Osteoblast (primary cell): ENCODE results near the gene NMNAT3. TPM values are rescaled to one million over a fixed set of nuclear protein-coding genes. Genes with fewer than 3 reads are reported as not detected.

Source experiments
- DNase-seq: peaks from one replicate; pipeline ENCODE4 v3.0.0; 2011; ENCODE audit warnings: low spot score, mixed read lengths; ENCODE audit not compliant: insufficient read length; ENCODE audit errors: missing footprints
- H2AFZ ChIP-seq: 2 replicates; pipeline ENCODE4 v1.6.0; 2011; ENCODE audit warnings: mild to moderate bottlenecking, low read length
- H3K27ac ChIP-seq: 2 replicates; pipeline ENCODE4 v1.5.1; 2011; ENCODE audit warnings: mild to moderate bottlenecking, low read depth, low read length, moderate library complexity
- H3K27me3 ChIP-seq: 2 replicates; pipeline ENCODE4 v1.6.0; 2012; ENCODE audit warnings: mild to moderate bottlenecking, control low read depth, inconsistent platforms, low read length, moderate library complexity; ENCODE audit not compliant: insufficient read depth
- H3K36me3 ChIP-seq: 2 replicates; pipeline ENCODE4 v1.5.1; 2011; ENCODE audit warnings: mild to moderate bottlenecking, low read length, control low read depth, moderate library complexity; ENCODE audit not compliant: insufficient read depth
- H3K4me1 ChIP-seq: 2 replicates; pipeline ENCODE4 v1.5.1; 2011; ENCODE audit warnings: mild to moderate bottlenecking, low read length, control low read depth, moderate library complexity; ENCODE audit not compliant: insufficient read depth
- H3K4me2 ChIP-seq: 2 replicates; pipeline ENCODE4 v1.6.0; 2011; ENCODE audit warnings: mild to moderate bottlenecking, low read length; ENCODE audit not compliant: insufficient read depth
- H3K4me3 ChIP-seq: fragments of 200-600 bp; sonication (generic); 3 replicates; pipeline ENCODE4 v1.5.1; 2012; ENCODE audit warnings: mild to moderate bottlenecking, low read length, inconsistent platforms; ENCODE audit not compliant: insufficient read depth
- H3K79me2 ChIP-seq: 2 replicates; pipeline ENCODE4 v1.6.0; 2012; ENCODE audit warnings: mild to moderate bottlenecking, low read length, control low read depth, inconsistent platforms; ENCODE audit not compliant: insufficient read depth
- H3K9me3 ChIP-seq: 2 replicates; pipeline ENCODE4 v1.5.1; 2011; ENCODE audit warnings: low read depth, low read length, control low read depth
- H4K20me1 ChIP-seq: 2 replicates; pipeline ENCODE4 v1.6.0; 2012; ENCODE audit warnings: mild to moderate bottlenecking, low read length, control low read depth; ENCODE audit not compliant: insufficient read depth
- CTCF ChIP-seq: IDR thresholded peaks from 2 replicates; pipeline ENCODE4 v1.5.1; 2011; ENCODE audit warnings: mild to moderate bottlenecking, low read depth, low read length, moderate library complexity; ENCODE audit errors: extremely low read depth
- total RNA-seq: library from RNA; depleted of rRNA; stranded (reverse); fragments of >200 nt; gene quantifications from 2 replicates; pipeline ENCODE4 v1.2.3, GENCODE V29; 2012

The NMNAT3 gene
- total RNA-seq, result 0.36 and 0.59 TPM in 2 replicates

- DNase-seq, result no peak
- no peak for TF ChIP-seq CTCF
- Histone ChIP-seq H3K4me1 (no peaks in the 10 kb centered on the region), H3K4me2 (peak within 1 kb of the TSS; percentile 57), H3K27me3 (no peaks in the 10 kb centered on the region), H3K79me2 (no peaks in the 10 kb centered on the region), H4K20me1 (no peaks in the 10 kb centered on the region), H3K9me3 (no peaks in the 10 kb centered on the region), H3K4me3 (peak within 1 kb of the TSS; percentile 53), H3K27ac (no peak within 1 kb of the TSS), H2AFZ (peak within 1 kb of the TSS; percentile 56), H3K36me3 (no peaks in the 10 kb centered on the region)
These were observed at the start of gene NMNAT3 for GRCh38 chr3:139677388-139678155. NMNAT3 (minus strand) TSS chr3:139677972; CDS start chr3:139627724, 50,248 bp downstream.

- no peak for TF ChIP-seq CTCF
- H3K4me3 ChIP-seq, result no peak overlapping the region
These were observed 43.6 kb upstream of the NMNAT3 start for GRCh38 chr3:139721370-139721769.

GRCh38 chr3:139718415-139718814 is 40.6 kb upstream of the NMNAT3 start:
- H2AFZ ChIP-seq, result no peak overlapping the region
- no peak overlapping the region for H3K27ac ChIP-seq
- H3K4me1 ChIP-seq, result no peaks in the 10 kb centered on the region
- H3K9me3 ChIP-seq, result no peaks in the 10 kb centered on the region
- H3K4me2 ChIP-seq, result no peak overlapping the region
- H3K36me3 ChIP-seq, result no peaks in the 10 kb centered on the region
- H3K27me3 ChIP-seq, result no peaks in the 10 kb centered on the region
- DNase-seq, result no peak
- H3K4me3 ChIP-seq, result no peak overlapping the region
- peak; percentile 50 for TF ChIP-seq CTCF
- no peaks in the 10 kb centered on the region for H3K79me2 ChIP-seq
- H4K20me1 ChIP-seq, result no peaks in the 10 kb centered on the region

More at GRCh38 chr3:139721370-139721769, 43.6 kb upstream of the NMNAT3 start:
- Histone ChIP-seq H3K27ac (no peak overlapping the region), H3K4me1 (no peaks in the 10 kb centered on the region), H3K79me2 (no peaks in the 10 kb centered on the region), H2AFZ (no peak overlapping the region), H3K4me2 (no peak overlapping the region), H4K20me1 (no peaks in the 10 kb centered on the region), H3K27me3 (no peaks in the 10 kb centered on the region), H3K36me3 (no peaks in the 10 kb centered on the region), H3K9me3 (no peaks in the 10 kb centered on the region)
- DNase-seq, result no peak

GRCh38 chr3:139716908-139717485 is 39.2 kb upstream of the NMNAT3 start:
- no peaks in the 10 kb centered on the region for H3K79me2 ChIP-seq
- no peak for DNase-seq
- H3K4me2 ChIP-seq, result no peak overlapping the region
- no peaks in the 10 kb centered on the region for H3K36me3 ChIP-seq
- no peaks in the 10 kb centered on the region for H3K27me3 ChIP-seq
- H3K4me1 ChIP-seq, result no peaks in the 10 kb centered on the region
- TF ChIP-seq CTCF, result no peak
- H2AFZ ChIP-seq, result no peak overlapping the region
- no peaks in the 10 kb centered on the region for H3K9me3 ChIP-seq
- H3K4me3 ChIP-seq, result no peak overlapping the region
- H4K20me1 ChIP-seq, result no peaks in the 10 kb centered on the region
- no peak overlapping the region for H3K27ac ChIP-seq
